ENCODE results near the gene FAM216B.

GRCh38 chr13:42804244-42804874 is 23.0 kb downstream of the FAM216B start:
- TF ChIP-seq CTCF (IDR thresholded peaks at IDR 0.05), result no peak
- TF ChIP-seq MEF2A (IDR thresholded peaks at IDR 0.05; ENCODE audit: borderline replicate concordance, low read depth), result no peak
- no peak for TF ChIP-seq SIN3A (IDR thresholded peaks at IDR 0.05; ENCODE audit: borderline replicate concordance, low read depth, low read length)
- no peak for TF ChIP-seq ZBTB33 (IDR thresholded peaks at IDR 0.05; ENCODE audit: borderline replicate concordance, low read depth)
- TF ChIP-seq CHD2 (IDR thresholded peaks at IDR 0.05; ENCODE audit: low read length, partially characterized antibody), result no peak
- TF ChIP-seq FOXJ3 (CRISPR knock-in tag; IDR thresholded peaks at IDR 0.05), result no peak
- TF ChIP-seq EP300 (IDR thresholded peaks at IDR 0.05; ENCODE audit: borderline replicate concordance in 1 of 2, low read depth in 1 of 2, low read length in 1 of 2), result no peak
- no peak for TF ChIP-seq ELF1 (IDR thresholded peaks at IDR 0.05)
- no peak for TF ChIP-seq FOSL2 (IDR thresholded peaks at IDR 0.05; ENCODE audit: borderline replicate concordance, low read depth)
